Activated CD8-positive, alpha-beta memory T cell treated with anti-CD3 and anti-CD28 coated beads, Interleukin-2, amount 50 U/mL, for 48 hours (primary cell): ENCODE measurements around the gene ITK.

Source experiments
- DNase-seq: peaks from one replicate; pipeline ENCODE4 v3.0.0-alpha.2; 2020

The ITK gene

DNA sequence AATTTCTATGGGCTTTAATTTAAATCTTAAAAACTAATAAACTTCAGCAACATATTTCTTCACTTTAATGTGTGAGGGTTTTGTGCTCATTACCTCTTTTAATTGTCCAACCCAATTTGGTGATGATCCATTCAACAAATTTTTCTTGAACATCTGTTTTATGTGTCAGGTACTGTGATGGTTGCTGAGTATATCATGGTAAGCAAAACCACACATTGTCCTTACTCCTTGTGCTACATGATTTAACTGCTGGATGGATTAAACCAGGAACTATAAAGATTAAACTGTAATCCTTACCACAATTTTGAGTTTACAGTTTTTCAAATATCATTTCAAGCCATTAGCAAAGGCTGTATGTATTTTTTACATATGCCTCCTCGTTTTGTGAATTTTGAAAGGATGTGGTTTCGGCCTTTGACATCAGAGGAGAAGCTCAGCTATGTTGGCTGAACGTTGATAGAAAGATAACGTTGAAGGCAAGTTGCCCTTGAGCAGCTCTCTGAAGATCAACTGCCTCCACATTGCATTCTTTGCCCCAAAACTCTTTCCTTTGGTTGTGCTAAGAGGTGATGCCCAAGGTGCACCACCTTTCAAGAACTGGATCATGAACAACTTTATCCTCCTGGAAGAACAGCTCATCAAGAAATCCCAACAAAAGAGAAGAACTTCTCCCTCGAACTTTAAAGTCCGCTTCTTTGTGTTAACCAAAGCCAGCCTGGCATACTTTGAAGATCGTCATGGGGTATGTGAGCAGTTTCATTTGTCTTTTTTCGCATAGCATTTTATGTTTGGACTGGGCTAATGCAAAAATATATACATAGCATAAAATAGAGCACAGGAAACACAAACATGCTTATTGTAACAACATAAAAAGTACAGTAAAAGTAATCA is at the start of gene ITK:
Gene ITK (plus strand): TSS at position 467 of the 891 bp plus-strand sequence. CDS start 138 bp downstream, at position 605.
- no peak for DNase-seq

DNA sequence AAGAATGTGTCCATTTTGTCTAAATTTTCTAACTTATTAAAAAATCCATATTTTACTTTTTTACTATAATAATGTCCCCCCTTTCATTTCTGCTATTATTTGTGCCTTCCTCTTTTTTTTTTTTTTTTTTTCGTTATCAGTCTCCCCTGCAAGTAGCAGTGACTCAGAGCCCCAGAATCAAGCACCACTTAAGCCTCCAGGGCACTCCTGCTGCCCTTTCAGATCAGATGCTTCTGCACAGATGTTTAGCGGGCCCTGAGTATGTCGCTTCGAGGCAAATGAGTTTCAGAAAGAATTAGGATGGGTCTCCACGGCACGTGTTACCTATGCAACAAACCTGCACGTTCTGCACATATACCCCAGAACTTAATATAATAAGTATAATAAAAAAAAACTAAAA is 49.7 kb upstream of the ITK start:
- no peak for DNase-seq

DNA sequence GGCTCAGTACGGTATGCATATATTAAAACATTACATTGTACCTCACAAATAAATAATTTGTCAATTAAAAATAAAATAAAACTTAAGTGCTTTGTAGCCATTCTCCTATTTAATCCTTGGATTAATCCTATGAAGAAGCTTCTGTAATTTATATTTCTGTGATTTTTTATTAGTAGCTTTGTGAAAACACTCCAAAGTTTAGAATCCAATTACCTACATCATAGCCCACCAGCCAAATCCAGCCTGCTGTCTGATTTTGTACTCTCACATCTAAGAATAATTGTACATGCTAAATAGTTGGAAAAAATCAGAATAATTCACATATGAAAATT is 48.4 kb upstream of the ITK start:
- no peak for DNase-seq

DNA sequence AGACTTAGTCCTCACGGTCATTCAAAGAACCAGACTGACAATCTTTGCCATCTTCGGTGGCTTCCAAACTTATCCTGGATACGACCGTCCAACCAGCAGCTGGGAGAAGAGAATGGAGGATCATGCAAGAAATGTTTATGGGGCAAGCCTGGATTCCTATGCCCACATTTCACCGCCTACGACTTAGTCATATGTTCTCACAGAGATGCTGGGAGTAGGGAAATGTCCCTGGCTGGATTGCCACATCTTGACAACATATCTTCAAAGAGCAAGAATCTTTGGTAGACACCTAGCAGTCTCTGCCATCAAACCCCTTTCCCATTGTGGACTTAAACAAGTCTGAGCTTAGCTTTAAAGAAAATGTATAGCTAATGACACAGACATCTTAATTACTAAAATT is 42.9 kb upstream of the ITK start:
- DNase-seq = no peak

DNA sequence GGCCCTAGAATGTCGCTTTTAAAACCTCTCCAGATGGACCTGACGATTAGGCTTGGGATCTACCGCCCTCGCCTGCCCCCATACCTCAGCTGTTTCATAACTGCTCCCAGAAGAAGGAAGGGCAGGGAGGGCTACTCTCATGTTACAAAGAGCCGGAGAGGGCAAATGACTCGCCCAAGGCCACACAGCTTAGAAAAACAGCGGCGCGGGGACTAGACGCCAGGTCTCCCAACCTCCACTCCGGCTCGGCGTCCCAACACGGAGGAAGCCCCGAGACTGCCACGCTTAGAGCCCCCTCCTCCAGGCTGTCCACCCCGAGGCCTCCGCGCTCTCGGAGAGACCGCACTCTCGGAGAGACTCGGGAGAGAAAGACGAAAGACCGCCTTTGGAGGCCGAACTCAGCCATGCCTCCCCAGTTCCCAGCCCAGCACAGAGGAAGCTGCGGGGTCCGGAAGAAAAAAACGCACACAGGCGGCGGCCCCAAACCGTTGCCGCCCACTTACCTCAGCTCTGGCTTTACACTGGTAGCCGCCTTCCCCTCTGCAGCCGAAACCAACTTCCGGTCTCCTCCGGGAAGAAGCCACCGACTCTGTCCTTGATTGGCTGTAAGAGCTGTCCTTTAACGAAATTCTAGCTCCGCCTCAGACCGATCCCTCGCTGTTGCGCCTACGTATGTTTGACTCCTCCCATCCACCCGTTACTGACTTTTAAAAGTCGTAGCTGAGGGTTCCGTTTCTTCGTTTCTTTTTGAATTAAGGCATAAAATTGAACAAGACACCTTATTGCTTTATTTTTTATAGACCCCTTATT is 38.1 kb upstream of the ITK start, which contains the start of gene MED7:
Gene MED7 (minus strand): TSS at position 549 of the 810 bp plus-strand sequence. CDS start 3,434 bp downstream, outside the sequence.
- DNase-seq = peak; percentile 88

DNA sequence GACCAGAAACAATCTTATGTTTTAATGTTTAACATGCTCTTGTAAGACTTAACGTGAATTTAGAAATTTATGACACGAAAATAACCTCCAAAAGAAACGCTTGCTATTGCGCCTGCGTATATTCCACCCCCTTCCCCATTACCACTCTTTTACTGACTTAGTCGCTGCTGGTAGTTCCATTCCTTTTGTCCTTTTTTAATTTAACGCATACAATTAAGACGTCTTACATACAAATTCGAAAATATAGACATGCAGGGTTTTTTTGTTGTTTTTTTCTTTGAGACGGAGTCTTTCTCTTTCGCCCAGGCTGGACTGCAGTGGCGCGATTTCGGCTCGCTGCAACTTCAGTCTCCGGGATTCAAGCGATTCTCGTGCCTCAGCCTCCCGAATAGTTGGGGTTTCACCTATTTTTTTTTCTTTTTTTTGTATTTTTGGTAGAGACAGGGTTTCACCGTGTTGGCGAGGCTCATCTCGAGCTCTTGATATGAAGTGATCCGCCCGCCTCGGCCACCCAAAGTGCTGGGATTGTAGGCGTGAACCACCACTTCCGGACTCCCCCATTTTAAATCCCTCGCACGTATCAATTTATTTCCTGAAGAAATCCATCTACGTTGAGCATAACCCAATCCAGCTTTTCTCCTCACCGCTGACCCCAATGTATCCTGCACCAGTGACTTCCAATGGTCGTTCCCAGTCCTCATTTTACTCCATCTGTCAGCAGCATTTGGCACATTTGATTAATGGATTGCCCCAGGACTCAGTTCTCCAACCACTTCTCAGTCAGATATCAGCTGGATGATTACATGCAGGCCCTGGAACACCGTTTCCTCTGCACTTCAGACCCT is 37.3 kb upstream of the ITK start:
- DNase-seq = no peak

DNA sequence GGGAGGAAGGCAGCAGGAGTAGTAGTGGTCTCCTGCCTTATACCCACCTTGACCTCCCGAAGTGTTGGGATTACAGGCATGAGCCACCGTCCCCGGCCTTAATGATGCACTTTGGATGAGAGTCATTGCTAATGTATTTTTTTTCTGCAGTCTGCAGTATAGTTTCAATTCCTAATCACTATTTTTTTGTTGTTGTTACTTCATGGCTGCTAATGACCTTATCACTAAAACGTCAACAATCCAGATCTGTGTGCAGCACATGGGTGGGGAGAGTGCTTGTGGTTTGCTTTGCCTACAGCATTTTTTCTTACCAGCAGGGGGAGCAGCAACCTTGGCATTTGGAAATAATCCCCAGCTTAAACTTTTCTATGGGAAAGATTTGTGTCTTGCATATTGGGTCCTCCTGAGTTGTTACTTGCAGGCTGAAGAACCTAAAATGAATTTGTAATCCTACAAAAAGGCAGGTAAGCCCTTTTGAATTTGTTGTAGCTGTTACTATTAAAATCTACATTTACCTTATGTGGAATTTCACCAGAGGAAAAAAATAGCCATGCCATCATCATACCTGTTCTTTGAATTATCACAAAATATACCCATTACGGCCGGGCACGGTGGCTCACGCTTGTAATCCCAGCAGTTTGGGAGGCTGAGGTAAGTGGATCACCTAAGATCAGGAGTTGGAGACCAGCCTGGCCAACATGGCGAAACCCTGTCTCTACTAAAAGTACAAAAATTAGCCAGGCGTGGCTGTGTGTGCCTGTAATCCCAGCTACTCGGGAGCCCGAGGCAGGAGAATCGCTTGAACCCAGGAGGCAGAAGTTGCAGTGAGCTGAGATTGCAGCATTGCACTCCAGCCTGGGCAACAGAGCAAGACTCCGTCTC is 31.7 kb upstream of the ITK start:
- peak; percentile 85 for DNase-seq

DNA sequence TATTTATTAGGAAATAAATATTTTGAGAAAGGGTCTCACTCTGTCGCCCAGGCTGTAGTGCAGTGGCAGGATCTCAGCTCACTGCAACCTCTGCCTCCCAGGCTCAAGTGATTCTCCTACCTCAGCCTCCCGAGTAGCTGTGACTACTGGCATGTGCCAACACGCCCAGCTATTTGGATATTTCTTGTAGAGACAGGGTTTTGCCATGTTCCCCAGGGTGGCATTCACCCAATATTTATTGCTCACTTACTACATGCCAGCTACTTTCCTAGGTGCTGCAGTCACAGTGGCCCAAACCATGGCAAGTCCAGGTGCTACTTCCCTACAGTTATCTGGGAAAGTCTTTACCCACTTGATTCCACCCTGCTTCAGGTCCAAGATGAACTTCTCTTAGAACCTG is 29.6 kb upstream of the ITK start:
- DNase-seq = no peak

DNA sequence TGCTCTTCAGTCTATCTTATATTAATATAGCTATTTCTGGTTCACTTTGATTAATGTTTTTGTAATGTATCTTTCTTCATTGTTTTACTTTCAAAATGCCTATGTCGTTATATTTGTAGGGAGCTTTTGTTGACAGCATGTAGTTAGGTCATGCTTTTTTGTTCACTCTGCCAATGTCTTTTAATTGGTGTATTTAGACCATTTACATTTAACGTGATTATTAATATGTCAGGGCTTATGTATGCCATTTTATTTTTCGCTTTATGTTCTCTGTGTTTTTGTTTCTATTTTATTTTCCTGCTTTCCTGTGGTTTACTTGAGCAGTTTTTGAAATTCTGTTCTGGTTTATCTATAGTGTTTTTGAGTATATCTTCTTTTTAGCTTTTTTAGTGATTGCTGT is 25.3 kb upstream of the ITK start:
- DNase-seq = no peak

DNA sequence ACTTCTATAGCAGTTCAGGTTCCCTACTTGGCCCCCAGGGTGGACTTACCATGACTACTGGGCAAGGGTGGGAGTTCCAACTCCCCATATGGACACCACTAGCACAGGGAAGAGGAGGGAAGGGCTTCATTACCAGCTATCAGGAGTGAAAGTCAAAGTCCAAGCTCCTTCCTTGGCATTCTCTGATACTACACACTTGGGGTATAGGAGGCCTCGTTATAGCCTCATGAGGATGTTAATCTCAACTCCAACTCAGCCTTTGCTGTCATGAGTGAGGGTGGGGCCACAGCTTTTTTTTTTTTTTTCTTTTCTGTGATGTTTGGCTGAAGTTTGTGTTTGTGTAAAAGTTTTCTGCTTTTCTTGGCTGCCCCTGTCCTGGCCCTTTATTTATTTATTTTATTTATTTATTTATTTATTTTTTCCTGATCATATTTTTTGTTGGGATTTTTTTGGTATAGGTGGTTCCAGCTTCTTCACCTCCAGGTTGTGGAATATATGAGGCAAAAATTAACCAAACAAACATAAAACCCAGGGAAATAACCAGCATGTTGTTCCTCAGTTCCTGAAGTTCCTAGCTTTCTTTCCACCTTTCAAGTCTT is 23.2 kb upstream of the ITK start:
- peak; percentile 56 for DNase-seq

DNA sequence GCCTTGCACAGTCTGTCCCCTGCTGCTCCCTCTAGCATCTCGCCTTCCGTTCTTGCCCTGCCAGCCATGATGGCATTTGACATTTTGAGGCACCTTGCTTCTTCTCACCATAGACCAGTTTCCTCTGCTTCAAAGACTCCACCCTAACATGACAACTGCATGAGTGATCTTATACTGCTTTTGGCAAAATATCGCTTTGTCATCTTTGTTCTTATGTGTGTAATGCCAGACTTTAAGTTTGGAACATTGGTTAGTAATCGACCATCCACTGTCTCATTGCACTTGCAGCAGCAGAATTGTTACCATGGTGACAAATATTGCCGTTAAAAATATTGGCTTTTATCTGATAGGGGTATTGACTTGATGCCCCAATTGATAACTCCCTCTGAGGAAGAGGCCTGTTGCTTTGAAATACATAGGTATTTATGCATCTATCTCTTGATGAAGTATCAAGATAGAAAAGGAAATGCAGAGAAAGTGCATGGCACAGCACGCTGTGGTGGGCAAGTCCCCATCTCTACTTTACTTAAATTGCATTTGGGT is 21.4 kb upstream of the ITK start:
- DNase-seq = peak; percentile 51

DNA sequence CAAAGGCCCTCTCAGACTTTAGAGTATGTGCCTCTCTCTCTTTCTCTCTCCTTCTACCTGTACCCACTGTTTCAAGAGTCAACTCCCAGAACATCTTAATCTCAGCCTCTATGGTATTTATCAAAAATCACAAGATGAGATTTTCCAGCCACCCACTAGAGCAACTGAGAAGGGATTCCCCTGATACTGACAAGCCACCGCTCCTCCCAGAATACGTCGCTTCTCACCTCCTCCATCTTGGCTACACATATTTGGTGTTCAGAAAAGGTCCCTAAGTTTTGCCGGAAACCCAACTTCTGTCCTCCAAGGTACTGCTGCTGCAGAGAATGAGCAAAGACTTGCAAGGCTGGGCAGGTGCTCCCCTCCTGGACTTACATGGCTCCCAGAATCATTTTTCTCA is 20.6 kb upstream of the ITK start:
- peak; percentile 62 for DNase-seq

DNA sequence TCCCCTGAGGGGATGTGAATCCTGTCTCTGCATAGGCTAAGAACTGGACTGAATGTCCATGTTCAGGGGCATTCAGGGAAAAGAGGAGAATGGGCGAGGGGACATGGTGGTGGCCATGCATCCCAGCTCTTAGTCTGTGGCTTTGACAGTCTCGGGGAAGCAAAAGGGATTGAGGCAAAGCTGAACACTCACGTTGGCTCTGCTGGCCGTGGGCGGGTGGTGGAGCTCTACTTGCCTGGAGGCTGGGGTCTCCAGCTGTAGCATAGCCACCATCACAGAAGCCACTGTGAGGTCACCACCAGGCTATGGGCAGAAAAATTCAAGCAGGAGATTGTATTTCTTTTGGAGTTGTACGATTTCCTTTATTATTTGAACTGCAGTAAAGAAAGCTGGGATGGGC is 18.6 kb upstream of the ITK start:
- DNase-seq = peak; percentile 48

DNA sequence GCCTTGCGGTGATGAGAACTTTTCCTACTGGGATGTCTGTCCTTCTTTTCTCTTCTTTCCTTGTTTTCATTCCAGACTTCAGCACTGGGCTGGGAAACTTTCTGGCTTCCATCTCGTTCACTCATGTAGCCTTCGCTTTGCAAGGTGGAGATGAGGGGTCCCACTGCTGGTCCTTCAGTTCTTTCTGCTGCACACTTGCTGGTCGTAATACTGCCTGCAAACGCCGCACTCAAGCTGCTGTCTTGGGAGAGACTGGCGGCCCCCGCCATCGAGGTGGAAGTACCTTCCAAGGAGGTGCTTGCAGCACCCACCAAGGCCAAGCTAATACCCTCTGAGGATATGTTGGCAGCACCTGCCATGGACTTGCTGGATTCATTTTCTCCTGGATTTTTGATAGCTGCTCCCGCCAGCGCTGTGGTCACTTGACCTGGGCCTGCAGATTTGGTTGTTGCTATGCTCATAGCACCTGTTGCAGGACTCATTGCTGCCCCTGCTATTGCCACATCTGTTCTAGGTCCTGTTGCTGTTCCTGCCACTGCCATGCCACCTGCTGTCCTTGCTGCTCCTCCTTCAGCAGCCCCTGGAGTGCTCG is 17.6 kb upstream of the ITK start:
- DNase-seq = peak; percentile 51

DNA sequence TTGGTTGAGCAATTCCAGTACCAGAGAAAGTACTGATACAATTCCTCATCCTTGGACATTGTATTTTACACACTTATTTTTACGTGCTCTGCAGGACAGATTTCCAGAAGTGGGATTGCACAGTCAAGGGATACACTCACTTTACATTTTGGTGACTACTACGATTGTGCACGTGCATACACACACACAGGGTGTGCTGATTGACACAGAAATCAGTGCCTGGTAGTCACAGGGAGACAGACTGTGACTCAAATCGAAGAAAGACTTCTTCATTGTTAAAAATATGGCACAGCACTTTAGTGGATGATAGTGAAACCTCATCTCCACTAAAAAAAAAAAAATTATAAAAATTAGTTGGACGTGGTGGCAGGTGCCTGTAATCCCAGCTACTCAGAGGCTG is 16.1 kb upstream of the ITK start:
- DNase-seq = peak; percentile 28

DNA sequence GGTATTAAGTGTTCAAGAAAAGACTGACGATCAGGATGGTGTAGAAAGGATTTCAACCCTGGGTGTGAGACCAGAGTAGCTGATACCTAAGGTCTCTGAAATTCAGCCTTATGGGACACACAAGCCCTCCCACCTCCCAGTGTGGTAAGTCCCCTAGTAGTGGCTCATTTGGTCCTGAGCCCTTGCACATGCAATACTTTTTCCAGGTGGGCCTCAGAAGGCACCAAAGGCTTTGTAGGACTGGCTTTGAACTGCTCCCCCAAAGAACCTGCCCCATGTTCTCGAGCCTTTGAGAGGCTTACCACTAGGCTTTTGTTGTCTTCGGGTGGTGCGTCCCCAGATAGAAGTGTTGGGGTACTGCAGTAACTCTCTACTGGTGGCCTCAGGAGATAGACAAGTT is 15.4 kb upstream of the ITK start:
- peak; percentile 53 for DNase-seq

DNA sequence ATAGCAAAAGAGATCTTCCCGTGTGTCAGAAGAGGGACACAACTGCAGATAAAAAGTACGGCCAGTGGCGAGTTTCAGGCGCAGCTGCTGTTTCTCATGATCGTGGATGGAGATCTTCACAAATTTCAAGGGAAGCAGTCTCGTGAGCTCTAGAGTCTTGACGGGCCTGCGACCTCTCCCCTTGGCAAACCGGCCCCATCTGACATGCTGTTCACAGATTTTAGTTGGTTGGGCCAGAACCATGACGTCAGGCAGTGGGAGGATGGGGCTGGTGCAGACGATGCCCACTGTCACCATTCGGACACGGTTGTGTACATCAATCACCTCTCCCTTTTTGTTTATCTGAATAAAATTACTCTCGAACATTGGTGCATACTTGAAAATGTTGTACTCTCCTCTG is 15.0 kb upstream of the ITK start:
- peak; percentile 50 for DNase-seq

DNA sequence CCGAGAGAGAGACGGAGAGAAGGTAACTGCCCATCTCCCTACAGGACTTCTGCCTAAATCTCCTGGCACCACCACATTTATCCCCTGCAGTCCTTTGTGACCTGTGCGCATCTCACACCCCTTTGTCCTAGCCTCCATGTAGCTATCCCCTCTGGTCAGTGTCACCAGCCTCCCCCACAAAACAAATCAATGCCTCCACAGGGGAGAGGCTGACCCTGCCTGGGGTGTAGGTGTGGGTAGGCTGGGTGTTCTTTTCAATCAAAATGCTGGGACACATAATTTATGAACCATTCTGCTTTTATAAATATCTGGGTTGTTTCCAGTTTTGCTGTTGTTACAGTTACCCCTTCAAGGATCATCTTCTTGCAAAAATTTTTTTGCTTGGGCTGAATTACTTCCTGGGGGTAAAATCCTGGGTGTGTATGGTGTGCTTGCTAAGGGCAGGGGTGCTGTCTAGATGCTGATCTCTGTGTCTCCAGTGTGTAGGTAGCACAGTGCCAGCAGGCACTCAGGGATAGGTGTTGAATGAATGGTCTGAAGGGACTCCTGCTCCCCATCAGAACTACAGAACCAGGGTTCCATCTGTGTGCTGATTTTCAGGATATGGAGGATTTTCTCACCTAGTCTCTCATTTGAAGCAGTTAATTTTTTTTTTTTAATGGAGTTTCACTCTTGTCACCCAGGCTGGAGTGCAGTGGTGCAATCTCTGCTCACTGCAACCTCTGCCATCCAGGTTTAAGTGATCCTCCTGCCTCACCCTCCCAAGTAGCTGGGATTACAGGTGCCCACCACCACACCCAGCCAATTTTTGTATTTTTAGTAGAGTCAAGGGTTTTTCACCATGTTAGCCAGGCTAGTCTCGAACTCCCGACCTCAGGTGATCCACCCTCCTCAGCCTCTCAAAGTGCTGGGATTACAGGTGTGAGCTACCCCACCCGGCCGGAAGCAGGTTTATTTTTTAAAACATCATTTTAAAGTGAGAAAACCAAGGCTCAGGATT is 14.1 kb upstream of the ITK start, which contains the start of gene GARIN3:
Gene GARIN3 (minus strand): TSS at position 51 of the 1,000 bp plus-strand sequence. CDS start 96 bp downstream, outside the sequence.
- DNase-seq = peak; percentile 58

DNA sequence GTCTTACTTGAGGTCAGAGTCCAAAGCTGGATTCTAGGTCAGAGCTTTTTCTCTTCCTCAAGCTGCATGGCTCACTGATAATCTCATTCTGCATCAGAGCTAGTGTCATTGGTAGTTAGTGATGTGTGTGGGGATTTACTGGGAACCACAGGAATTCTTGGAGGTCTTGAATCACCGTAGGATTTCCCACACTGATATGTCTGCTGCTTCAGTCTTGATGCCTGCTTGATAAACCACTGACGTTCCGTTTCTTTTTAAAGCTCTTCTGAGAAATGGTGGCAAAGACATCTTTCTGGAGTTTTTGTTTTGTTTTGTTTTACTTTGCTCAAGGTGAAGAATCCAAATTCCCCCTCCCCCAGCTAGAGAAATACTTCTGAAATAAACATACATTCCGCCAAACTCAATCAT is 13.4 kb upstream of the ITK start:
- no peak for DNase-seq
